ENCODE results near the gene SPATA21. TPM values are rescaled to one million over a fixed set of nuclear protein-coding genes. Genes with fewer than 3 reads are reported as not detected.
"Not testable (repeated sequence)": the region's sequence is repeated elsewhere in the genome, so short reads cannot be mapped to it uniquely, and the experiment has no call there.

Gene SPATA21
- total RNA-seq (2021) (0.07 to 0.41 TPM in 2 of 3 replicates, not detected in the other), Bru-seq, nascent RNA (percentile 2 among the genes with signal in this experiment)
- long read RNA-seq, experiment 1, partial matches to known transcripts: 0 of 1 reads
- long read RNA-seq, experiment 1, other reads (novel, unspliced or antisense): 1 of 1 reads
- long read RNA-seq, experiment 2: 0 reads
- long read RNA-seq, experiment 3: 0 reads

GRCh38 chr1:16436946-16437474 lies at the start of gene SPATA21:
TSS of gene SPATA21 (minus strand) at chr1:16437424. CDS start at chr1:16431371, 6,053 bp downstream.
- H3K36me3 Mint-ChIP-seq: no peaks in the 10 kb centered on the region
- H3K27ac Mint-ChIP-seq: no peak within 1 kb of the TSS
- no peak for TF ChIP-seq ZNF121 (CRISPR knock-in tag; IDR thresholded peaks at IDR 0.05)
- ChIA-PET CTCF (no interaction called here), POLR2A (no interaction called here)
- no peaks in the 10 kb centered on the region for H3K9me3 Mint-ChIP-seq
- no peak for DNase-seq (ENCODE audit: low spot score)
- H3K4me3 Mint-ChIP-seq: no peak within 1 kb of the TSS
- H3K27me3 Mint-ChIP-seq (ENCODE audit: low read depth): peaks cover 10% of the 10 kb centered on the region; the same call in 1 of the 2 replicates
- no peak for ATAC-seq
- H3K4me1 Mint-ChIP-seq: peaks cover 4% of the 10 kb centered on the region; the same call in 1 of the 2 replicates

- POLR2A ChIA-PET; ATAC-seq; DNase-seq (ENCODE audit: low spot score); H3K27ac Mint-ChIP-seq; H3K4me3 Mint-ChIP-seq; H3K27me3 Mint-ChIP-seq (ENCODE audit: low read depth); CTCF ChIA-PET; H3K9me3 Mint-ChIP-seq: not testable (repeated sequence)
- H3K4me1 Mint-ChIP-seq: peaks cover 11% of the 10 kb centered on the region
- peaks cover 13% of the 10 kb centered on the region for H3K36me3 Mint-ChIP-seq
Observed at GRCh38 chr1:16487011-16487410, 49.8 kb upstream of the SPATA21 start.

GRCh38 chr1:16486316-16486715 lies 49.1 kb upstream of the SPATA21 start:
- H3K4me1 Mint-ChIP-seq; H3K27me3 Mint-ChIP-seq (ENCODE audit: low read depth); ATAC-seq; H3K27ac Mint-ChIP-seq; H3K9me3 Mint-ChIP-seq; POLR2A ChIA-PET; CTCF ChIA-PET; H3K4me3 Mint-ChIP-seq; DNase-seq (ENCODE audit: low spot score): not testable (repeated sequence)
- peaks cover 15% of the 10 kb centered on the region for H3K36me3 Mint-ChIP-seq

GRCh38 chr1:16484931-16485330 lies 47.7 kb upstream of the SPATA21 start:
- Mint-ChIP-seq H3K36me3 (peaks cover 26% of the 10 kb centered on the region), H3K9me3 (no peaks in the 10 kb centered on the region), H3K4me3 (no peak overlapping the region), H3K27me3 (ENCODE audit: low read depth) (no peaks in the 10 kb centered on the region; the same call in 1 of the 2 replicates), H3K4me1 (no peaks in the 10 kb centered on the region), H3K27ac (no peak overlapping the region)
- ATAC-seq (no peak), DNase-seq (ENCODE audit: low spot score) (no peak)
- POLR2A ChIA-PET: no interaction called here
- CTCF ChIA-PET: interaction anchor here (1.1 to 2.1 kb wide), 2 partner anchors 44 to 136 kb away, joined by 3 to 10 read pairs; partner anchors contain the start of gene NECAP2
- TF ChIP-seq EMX1 (CRISPR knock-in tag; IDR thresholded peaks at IDR 0.05) (no peak), ELF4 (CRISPR knock-in tag; IDR thresholded peaks at IDR 0.05; ENCODE audit: low read depth) (no peak), SMAD4 (CRISPR knock-in tag; IDR thresholded peaks at IDR 0.05) (no peak), E2F4 (CRISPR knock-in tag; IDR thresholded peaks at IDR 0.05; ENCODE audit: borderline replicate concordance, low read depth) (no peak), PREB (CRISPR knock-in tag; IDR thresholded peaks at IDR 0.05; ENCODE audit: borderline replicate concordance) (no peak), OVOL2 (CRISPR knock-in tag; IDR thresholded peaks at IDR 0.05; ENCODE audit: borderline replicate concordance) (no peak), ESRRA (CRISPR knock-in tag; IDR thresholded peaks at IDR 0.05; ENCODE audit: borderline replicate concordance) (no peak), ZNF532 (CRISPR knock-in tag; IDR thresholded peaks at IDR 0.05; ENCODE audit: borderline replicate concordance) (no peak), ATF3 (CRISPR knock-in tag; conservative IDR thresholded peaks at IDR 0.05) (no peak), NR3C1 (CRISPR knock-in tag; conservative IDR thresholded peaks at IDR 0.05; ENCODE audit: low read depth) (no peak), ZBTB43 (CRISPR knock-in tag; IDR thresholded peaks at IDR 0.05) (no peak), MXD4 (CRISPR knock-in tag; IDR thresholded peaks at IDR 0.05; ENCODE audit: borderline replicate concordance) (no peak), USF2 (CRISPR knock-in tag; IDR thresholded peaks at IDR 0.05) (no peak), ZNF512 (CRISPR knock-in tag; IDR thresholded peaks at IDR 0.05; ENCODE audit: borderline replicate concordance) (no peak), SMAD3 (CRISPR knock-in tag; IDR thresholded peaks at IDR 0.05; ENCODE audit: borderline replicate concordance) (no peak)

Data from WTC11 (cell line).